GM23338 (cell line): ENCODE data around the gene RNF220. TPM values are rescaled to one million over a fixed set of nuclear protein-coding genes. Genes with fewer than 3 reads are reported as not detected.

Source experiments
- ATAC-seq: fragments of 200-7000 bp; cut with Tn5 transposase; 3 replicates; pipeline ENCODE4 v1.9.1; 2020
- DNase-seq: peaks from one replicate; pipeline ENCODE4 v3.0.0-alpha.2; 2015; ENCODE audit warnings: low spot score
- H2AFZ ChIP-seq: fragments of 200-600 bp; sonication (generic); 2 replicates; pipeline ENCODE4 v1.8.0; 2016; ENCODE audit warnings: antibody characterized with exemption, mild to moderate bottlenecking, moderate library complexity
- H3F3A ChIP-seq: fragments of 200-600 bp; sonication (generic); replicated peaks from 2 replicates; pipeline ENCODE4 v1.8.0; 2017; ENCODE audit warnings: antibody characterized with exemption, mixed run types, low read depth
- H3K27ac ChIP-seq: fragments of 200-600 bp; sonication (generic); 2 replicates; pipeline ENCODE4 v1.6.1; 2016; ENCODE audit warnings: low read depth
- H3K27me3 ChIP-seq: fragments of 200-600 bp; sonication (generic); 2 replicates; pipeline ENCODE4 v1.8.0; 2016; ENCODE audit warnings: mild to moderate bottlenecking, mixed run types, moderate library complexity; ENCODE audit not compliant: insufficient read depth
- H3K36me3 ChIP-seq: fragments of 200-600 bp; sonication (generic); 2 replicates; pipeline ENCODE4 v1.8.0; 2016; ENCODE audit warnings: mild to moderate bottlenecking; ENCODE audit not compliant: insufficient read depth
- H3K4me1 ChIP-seq: fragments of 200-600 bp; sonication (generic); 2 replicates; pipeline ENCODE4 v1.8.0; 2016; ENCODE audit warnings: mild to moderate bottlenecking, moderate library complexity; ENCODE audit not compliant: insufficient read depth
- H3K4me2 ChIP-seq: fragments of 200-600 bp; sonication (generic); 2 replicates; pipeline ENCODE4 v1.7.1; 2017; ENCODE audit warnings: mixed run types
- H3K4me3 ChIP-seq: fragments of 200-600 bp; sonication (generic); 2 replicates; pipeline ENCODE4 v1.6.1; 2016; ENCODE audit warnings: mixed run types
- H3K79me2 ChIP-seq: fragments of 200-600 bp; sonication (generic); replicated peaks from 2 replicates; pipeline ENCODE4 v1.8.0; 2017; ENCODE audit warnings: mild to moderate bottlenecking; ENCODE audit not compliant: insufficient read depth
- H3K9me2 ChIP-seq: fragments of 200-600 bp; sonication (generic); 2 replicates; pipeline ENCODE4 v1.8.0; 2017; ENCODE audit not compliant: insufficient read depth
- H4K20me1 ChIP-seq: fragments of 200-600 bp; sonication (generic); replicated peaks from 2 replicates; pipeline ENCODE4 v1.8.0; 2017; ENCODE audit warnings: mild to moderate bottlenecking; ENCODE audit not compliant: insufficient read depth
- H3K27ac Mint-ChIP-seq: 2 replicates; pipeline ENCODE4 v1.8.0; 2020; ENCODE audit warnings: inconsistent platforms, mild to moderate bottlenecking, moderate library complexity, mixed read lengths
- H3K27me3 Mint-ChIP-seq: 3 replicates; pipeline ENCODE4 v1.8.0; 2022; ENCODE audit warnings: low read depth, mild to moderate bottlenecking, moderate library complexity, mixed read lengths, inconsistent platforms; ENCODE audit not compliant: insufficient read depth, poor library complexity
- H3K36me3 Mint-ChIP-seq: 3 replicates; pipeline ENCODE4 v1.8.0; 2021; ENCODE audit warnings: low read depth, mild to moderate bottlenecking, inconsistent platforms, moderate library complexity, mixed read lengths
- H3K4me1 Mint-ChIP-seq: 3 replicates; pipeline ENCODE4 v1.8.0; 2020; ENCODE audit warnings: mild to moderate bottlenecking, inconsistent platforms, mixed read lengths
- H3K4me3 Mint-ChIP-seq: 3 replicates; pipeline ENCODE4 v1.8.0; 2021; ENCODE audit warnings: moderate library complexity, mild to moderate bottlenecking, inconsistent platforms, mixed read lengths
- H3K9me3 Mint-ChIP-seq: 3 replicates; pipeline ENCODE4 v1.8.0; 2020; ENCODE audit warnings: moderate library complexity, mild to moderate bottlenecking, inconsistent platforms, mixed read lengths
- JUNB ChIP-seq: IDR thresholded peaks from one replicate; pipeline ENCODE4 v1.6.1; 2016; ENCODE audit warnings: antibody characterized with exemption; ENCODE audit not compliant: unreplicated experiment
- NANOG ChIP-seq: IDR thresholded peaks from 2 replicates; pipeline ENCODE4 v1.6.1; 2016; ENCODE audit warnings: antibody characterized with exemption, borderline replicate concordance
- ZNF114 ChIP-seq: fragments of 250-450 bp; sonication (Bioruptor Pico); IDR thresholded peaks from 2 replicates; pipeline ENCODE4 v1.5.0; 2020; ENCODE audit warnings: mild to moderate bottlenecking, moderate library complexity
- polyA plus RNA-seq: library from polyadenylated mRNA; unstranded; fragments of >200 nt; fragmentation: Nextera tagmentation; extraction: Ambion mirVana; gene quantifications from 2 replicates; pipeline ENCODE4 v1.2.1, GENCODE V29; 2016
- total RNA-seq: library from RNA; depleted of rRNA; stranded (reverse); fragments of >200 nt; shearing (Covaris generic); gene quantifications from 2 replicates; pipeline ENCODE4 v1.2.3, GENCODE V29; 2014
- TF ChIP-seq, protein P1 (sequence below): fragments of 250-450 bp; sonication (Bioruptor Pico); IDR thresholded peaks from 2 replicates; pipeline ENCODE4 v1.5.0; 2020; ENCODE audit warnings: mild to moderate bottlenecking, moderate library complexity

The RNF220 gene
- total and polyA plus RNA-seq, 2 experiments from 2014 or later: 72.8 to 168 TPM

DNA sequence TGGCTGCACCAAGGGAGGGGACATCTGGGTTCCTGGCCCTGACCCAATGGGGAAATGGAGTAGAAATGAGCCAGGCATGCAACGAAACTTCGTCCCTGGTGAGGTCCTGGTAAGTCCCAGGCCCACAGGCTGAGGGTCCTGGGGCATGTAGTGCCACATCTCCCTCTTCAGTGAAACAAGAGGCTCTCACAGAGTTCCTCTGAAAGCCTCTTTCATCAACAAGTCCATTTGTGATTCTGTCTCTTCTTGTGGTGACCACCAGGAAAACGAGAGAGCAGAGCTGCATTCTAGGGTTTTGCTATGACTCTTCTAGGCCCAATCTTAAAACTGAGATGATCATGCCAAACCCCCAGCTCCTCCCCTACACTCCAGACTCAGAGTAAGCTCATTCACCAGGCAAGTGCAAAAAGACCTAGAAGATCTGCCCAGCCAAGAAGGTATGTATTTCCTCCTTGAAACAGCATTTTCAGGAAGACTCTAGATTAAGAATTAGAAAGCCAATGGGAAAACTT is 24.3 kb upstream of the RNF220 start:
- H3K4me2 ChIP-seq: no peak overlapping the region
- H3K27ac ChIP-seq: no peak overlapping the region
- no peaks in the 10 kb centered on the region for H3F3A ChIP-seq
- no peak for TF ChIP-seq ZNF114 (CRISPR knock-in tag)
- DNase-seq: no peak
- H3K9me3 Mint-ChIP-seq: no peaks in the 10 kb centered on the region
- H3K4me1 ChIP-seq: peaks cover 6% of the 10 kb centered on the region
- H3K4me3 ChIP-seq: no peak overlapping the region
- H3K27me3 Mint-ChIP-seq: peaks cover 2% of the 10 kb centered on the region
- no peak for ATAC-seq
- H3K36me3 Mint-ChIP-seq: no peaks in the 10 kb centered on the region
- no peaks in the 10 kb centered on the region for H4K20me1 ChIP-seq
- no peak overlapping the region for H3K4me3 Mint-ChIP-seq
- peaks cover 18% of the 10 kb centered on the region for H3K4me1 Mint-ChIP-seq
- H3K9me2 ChIP-seq: no peaks in the 10 kb centered on the region
- H3K79me2 ChIP-seq: no peaks in the 10 kb centered on the region
- no peak overlapping the region for H2AFZ ChIP-seq
- no peak overlapping the region for H3K27ac Mint-ChIP-seq
- no peaks in the 10 kb centered on the region for H3K27me3 ChIP-seq
- no peaks in the 10 kb centered on the region for H3K36me3 ChIP-seq

- no peaks in the 10 kb centered on the region for H3K9me2 ChIP-seq
- 0 out of 2 replicates have a peak overlapping the region, but pooled peaks have one; percentile 16 for H2AFZ ChIP-seq
- TF ChIP-seq JUNB (no peak), NANOG (no peak)
- TF ChIP-seq, protein P1, sequence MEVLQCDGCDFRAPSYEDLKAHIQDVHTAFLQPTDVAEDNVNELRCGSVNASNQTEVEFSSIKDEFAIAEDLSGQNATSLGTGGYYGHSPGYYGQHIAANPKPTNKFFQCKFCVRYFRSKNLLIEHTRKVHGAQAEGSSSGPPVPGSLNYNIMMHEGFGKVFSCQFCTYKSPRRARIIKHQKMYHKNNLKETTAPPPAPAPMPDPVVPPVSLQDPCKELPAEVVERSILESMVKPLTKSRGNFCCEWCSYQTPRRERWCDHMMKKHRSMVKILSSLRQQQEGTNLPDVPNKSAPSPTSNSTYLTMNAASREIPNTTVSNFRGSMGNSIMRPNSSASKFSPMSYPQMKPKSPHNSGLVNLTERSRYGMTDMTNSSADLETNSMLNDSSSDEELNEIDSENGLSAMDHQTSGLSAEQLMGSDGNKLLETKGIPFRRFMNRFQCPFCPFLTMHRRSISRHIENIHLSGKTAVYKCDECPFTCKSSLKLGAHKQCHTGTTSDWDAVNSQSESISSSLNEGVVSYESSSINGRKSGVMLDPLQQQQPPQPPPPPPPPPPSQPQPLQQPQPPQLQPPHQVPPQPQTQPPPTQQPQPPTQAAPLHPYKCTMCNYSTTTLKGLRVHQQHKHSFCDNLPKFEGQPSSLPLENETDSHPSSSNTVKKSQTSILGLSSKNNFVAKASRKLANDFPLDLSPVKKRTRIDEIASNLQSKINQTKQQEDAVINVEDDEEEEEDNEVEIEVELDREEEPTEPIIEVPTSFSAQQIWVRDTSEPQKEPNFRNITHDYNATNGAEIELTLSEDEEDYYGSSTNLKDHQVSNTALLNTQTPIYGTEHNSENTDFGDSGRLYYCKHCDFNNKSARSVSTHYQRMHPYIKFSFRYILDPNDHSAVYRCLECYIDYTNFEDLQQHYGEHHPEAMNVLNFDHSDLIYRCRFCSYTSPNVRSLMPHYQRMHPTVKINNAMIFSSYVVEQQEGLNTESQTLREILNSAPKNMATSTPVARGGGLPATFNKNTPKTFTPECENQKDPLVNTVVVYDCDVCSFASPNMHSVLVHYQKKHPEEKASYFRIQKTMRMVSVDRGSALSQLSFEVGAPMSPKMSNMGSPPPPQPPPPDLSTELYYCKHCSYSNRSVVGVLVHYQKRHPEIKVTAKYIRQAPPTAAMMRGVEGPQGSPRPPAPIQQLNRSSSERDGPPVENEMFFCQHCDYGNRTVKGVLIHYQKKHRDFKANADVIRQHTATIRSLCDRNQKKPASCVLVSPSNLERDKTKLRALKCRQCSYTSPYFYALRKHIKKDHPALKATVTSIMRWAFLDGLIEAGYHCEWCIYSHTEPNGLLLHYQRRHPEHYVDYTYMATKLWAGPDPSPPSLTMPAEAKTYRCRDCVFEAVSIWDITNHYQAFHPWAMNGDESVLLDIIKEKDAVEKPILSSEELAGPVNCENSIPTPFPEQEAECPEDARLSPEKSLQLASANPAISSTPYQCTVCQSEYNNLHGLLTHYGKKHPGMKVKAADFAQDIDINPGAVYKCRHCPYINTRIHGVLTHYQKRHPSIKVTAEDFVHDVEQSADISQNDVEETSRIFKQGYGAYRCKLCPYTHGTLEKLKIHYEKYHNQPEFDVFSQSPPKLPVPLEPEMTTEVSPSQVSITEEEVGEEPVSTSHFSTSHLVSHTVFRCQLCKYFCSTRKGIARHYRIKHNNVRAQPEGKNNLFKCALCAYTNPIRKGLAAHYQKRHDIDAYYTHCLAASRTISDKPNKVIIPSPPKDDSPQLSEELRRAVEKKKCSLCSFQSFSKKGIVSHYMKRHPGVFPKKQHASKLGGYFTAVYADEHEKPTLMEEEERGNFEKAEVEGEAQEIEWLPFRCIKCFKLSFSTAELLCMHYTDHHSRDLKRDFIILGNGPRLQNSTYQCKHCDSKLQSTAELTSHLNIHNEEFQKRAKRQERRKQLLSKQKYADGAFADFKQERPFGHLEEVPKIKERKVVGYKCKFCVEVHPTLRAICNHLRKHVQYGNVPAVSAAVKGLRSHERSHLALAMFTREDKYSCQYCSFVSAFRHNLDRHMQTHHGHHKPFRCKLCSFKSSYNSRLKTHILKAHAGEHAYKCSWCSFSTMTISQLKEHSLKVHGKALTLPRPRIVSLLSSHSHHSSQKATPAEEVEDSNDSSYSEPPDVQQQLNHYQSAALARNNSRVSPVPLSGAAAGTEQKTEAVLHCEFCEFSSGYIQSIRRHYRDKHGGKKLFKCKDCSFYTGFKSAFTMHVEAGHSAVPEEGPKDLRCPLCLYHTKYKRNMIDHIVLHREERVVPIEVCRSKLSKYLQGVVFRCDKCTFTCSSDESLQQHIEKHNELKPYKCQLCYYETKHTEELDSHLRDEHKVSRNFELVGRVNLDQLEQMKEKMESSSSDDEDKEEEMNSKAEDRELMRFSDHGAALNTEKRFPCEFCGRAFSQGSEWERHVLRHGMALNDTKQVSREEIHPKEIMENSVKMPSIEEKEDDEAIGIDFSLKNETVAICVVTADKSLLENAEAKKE (CRISPR knock-in tag): no peak
- no peaks in the 10 kb centered on the region for H3K9me3 Mint-ChIP-seq
- no peaks in the 10 kb centered on the region for H3K4me1 ChIP-seq
- no peak overlapping the region for H3K27ac ChIP-seq
- H3K27me3 Mint-ChIP-seq: peaks cover 3% of the 10 kb centered on the region
- no peaks in the 10 kb centered on the region for H3K79me2 ChIP-seq
- no peak overlapping the region for H3K4me2 ChIP-seq
- no peak overlapping the region for H3K27ac Mint-ChIP-seq
- no peaks in the 10 kb centered on the region; the same call in 1 of the 2 replicates for H3K27me3 ChIP-seq
- no peak for ATAC-seq
- H4K20me1 ChIP-seq: no peaks in the 10 kb centered on the region
- peaks cover 3% of the 10 kb centered on the region; the same call in 2 of the 3 replicates for H3K4me1 Mint-ChIP-seq
- H3K36me3 Mint-ChIP-seq: no peaks in the 10 kb centered on the region
- no peak for DNase-seq
- no peak overlapping the region for H3K4me3 Mint-ChIP-seq
- H3K4me3 ChIP-seq: no peak overlapping the region
- H3F3A ChIP-seq: no peaks in the 10 kb centered on the region
- H3K36me3 ChIP-seq: no peaks in the 10 kb centered on the region
These were observed 16.5 kb upstream of the RNF220 start for GRCh38 chr1:44388551-44388950.
